VCaP (cell line): ENCODE data around the gene IRF9.

ENCODE experiments used
- H3K27ac ChIP-seq: fragments of 450-650 bp; 2 replicates; pipeline ENCODE4 v1.5.1; 2017
- CTCF ChIP-seq: fragments of 450-650 bp; conservative IDR thresholded peaks from 2 replicates; pipeline ENCODE4 v1.5.1; 2017; ENCODE audit warnings: mild to moderate bottlenecking, moderate library complexity

IRF9 gene

GRCh38 chr14:24127673-24128072, 33.4 kb upstream of the IRF9 start:
- TF ChIP-seq CTCF = no peak
- H3K27ac ChIP-seq = no peak overlapping the region

- H3K27ac ChIP-seq = no peak overlapping the region
- TF ChIP-seq CTCF = no peak
Measured at GRCh38 chr14:24129410-24129998, 31.6 kb upstream of the IRF9 start.

- no peak within 1 kb of the TSS for H3K27ac ChIP-seq
- TF ChIP-seq CTCF = no peak
Measured at GRCh38 chr14:24130380-24130716, 30.7 kb upstream of the IRF9 start, which contains the start of gene FITM1. FITM1 (plus strand) TSS chr14:24130659; CDS start chr14:24131564, 905 bp downstream.

- no peak for TF ChIP-seq CTCF
- no peak overlapping the region for H3K27ac ChIP-seq
Measured at GRCh38 chr14:24130717-24131548, 30.1 kb upstream of the IRF9 start.

DNA sequence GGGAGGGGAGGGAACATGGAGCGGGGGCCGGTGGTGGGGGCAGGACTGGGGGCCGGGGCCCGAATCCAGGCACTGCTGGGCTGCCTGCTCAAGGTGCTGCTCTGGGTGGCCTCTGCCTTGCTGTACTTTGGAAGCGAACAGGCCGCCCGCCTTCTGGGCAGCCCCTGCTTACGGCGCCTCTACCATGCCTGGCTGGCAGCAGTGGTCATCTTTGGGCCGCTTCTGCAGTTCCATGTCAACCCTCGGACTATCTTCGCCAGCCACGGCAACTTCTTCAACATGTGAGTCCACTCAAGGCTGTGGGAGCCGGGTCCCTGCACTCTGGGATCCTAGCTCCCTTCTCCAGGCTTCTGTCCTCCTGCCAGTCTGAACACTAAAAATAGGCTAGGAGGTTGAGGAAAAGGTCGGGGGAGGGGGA, 29.5 kb upstream of the IRF9 start:
- peak overlapping the region; percentile 63 for H3K27ac ChIP-seq
- no peak for TF ChIP-seq CTCF

DNA sequence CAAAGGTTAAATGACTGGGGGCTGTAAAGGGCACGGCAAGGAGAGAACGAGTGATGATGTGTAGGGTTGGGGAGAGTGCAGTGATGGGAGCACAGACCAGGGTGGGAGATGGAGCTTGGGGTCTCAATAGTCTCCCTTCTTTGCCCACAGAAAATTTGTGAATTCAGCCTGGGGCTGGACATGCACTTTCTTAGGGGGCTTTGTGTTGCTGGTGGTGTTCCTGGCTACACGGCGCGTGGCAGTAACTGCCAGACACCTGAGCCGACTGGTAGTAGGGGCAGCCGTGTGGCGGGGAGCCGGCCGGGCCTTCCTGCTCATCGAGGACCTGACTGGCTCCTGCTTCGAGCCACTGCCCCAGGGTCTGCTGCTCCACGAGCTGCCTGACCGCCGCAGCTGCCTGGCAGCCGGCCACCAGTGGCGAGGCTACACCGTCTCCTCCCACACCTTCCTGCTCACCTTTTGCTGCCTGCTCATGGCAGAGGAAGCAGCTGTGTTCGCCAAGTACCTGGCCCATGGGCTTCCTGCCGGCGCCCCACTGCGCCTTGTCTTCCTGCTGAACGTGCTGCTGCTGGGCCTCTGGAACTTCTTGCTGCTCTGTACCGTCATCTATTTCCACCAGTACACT, 28.9 kb upstream of the IRF9 start:
- H3K27ac ChIP-seq = peak overlapping the region; percentile 63
- TF ChIP-seq CTCF = no peak

DNA sequence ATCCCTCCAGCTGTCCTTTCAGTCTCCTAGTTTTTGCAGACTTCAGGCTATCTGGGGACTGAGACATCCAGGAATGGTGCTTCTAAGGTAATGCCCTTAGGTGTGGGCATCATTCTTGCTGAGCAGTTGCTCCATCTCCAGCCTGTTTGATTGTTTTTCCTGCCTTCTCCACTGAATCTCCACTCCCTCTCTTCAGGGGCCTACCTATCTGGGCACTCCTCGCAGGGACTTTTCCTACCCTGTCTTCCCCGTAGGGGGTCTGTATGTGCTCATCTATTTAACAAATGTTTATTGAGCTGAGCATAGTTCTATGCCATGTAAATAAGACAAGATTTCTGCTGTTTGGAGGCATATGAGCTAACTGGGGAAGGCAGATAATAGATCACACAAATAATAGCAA, 28.1 kb upstream of the IRF9 start:
- peak overlapping the region; percentile 63 for H3K27ac ChIP-seq
- TF ChIP-seq CTCF = no peak
